ENCODE measurements around the gene TSPAN33. TPM values are rescaled to one million over a fixed set of nuclear protein-coding genes. Genes with fewer than 3 reads are reported as not detected.

The TSPAN33 gene
- total RNA-seq (2022; extraction: Qiagen RNA extraction), result 4.5 to 6.2 TPM (median 5.9 TPM) in 5 replicates

GRCh38 chr7:129144095-129144833 lies at the start of gene TSPAN33:
TSS of gene TSPAN33 (plus strand) at chr7:129144707. CDS start at chr7:129144981, 274 bp downstream.

GRCh38 chr7:129188372-129188891 lies 43.9 kb downstream of the TSPAN33 start, which contains the start of gene SMO:
TSS of gene SMO (plus strand) at chr7:129188633. CDS start at chr7:129189152, 519 bp downstream.

Other genes with a start within 250 kb of the TSPAN33 start
- gene KCP, start 234.0 kb upstream of the TSPAN33 start, total RNA-seq (2022; extraction: Qiagen RNA extraction), result 0.11 to 0.21 TPM (median 0.20 TPM) in 5 replicates
- gene IRF5, start 206.8 kb upstream of the TSPAN33 start, total RNA-seq (2022; extraction: Qiagen RNA extraction), result 13.2 to 16.2 TPM (median 15.0 TPM) in 5 replicates
- 38.0 to 44.9 TPM (median 39.0 TPM) in 5 replicates for gene TNPO3, start 89.6 kb upstream of the TSPAN33 start, total RNA-seq (2022; extraction: Qiagen RNA extraction)
- 11.8 to 15.3 TPM (median 13.6 TPM) in 5 replicates for gene SMO, start 43.9 kb downstream of the TSPAN33 start, total RNA-seq (2022; extraction: Qiagen RNA extraction)
- gene AHCYL2, start 80.3 kb downstream of the TSPAN33 start, total RNA-seq (2022; extraction: Qiagen RNA extraction), result 4.8 to 5.7 TPM (median 5.4 TPM) in 5 replicates

Data from A549 treated with AZD2906 at 1 μM for 4 hours (cell line).